NCI-H2171 treated with DMSO at 0.1 percent for 48 hours (cell line): Measurements from ENCODE around the gene UBAC2.

Experiments used
- DNase-seq: peaks from one replicate; lab custom pipeline; 2025; lab: John Stamatoyannopoulos, UW

The UBAC2 gene, protein sequence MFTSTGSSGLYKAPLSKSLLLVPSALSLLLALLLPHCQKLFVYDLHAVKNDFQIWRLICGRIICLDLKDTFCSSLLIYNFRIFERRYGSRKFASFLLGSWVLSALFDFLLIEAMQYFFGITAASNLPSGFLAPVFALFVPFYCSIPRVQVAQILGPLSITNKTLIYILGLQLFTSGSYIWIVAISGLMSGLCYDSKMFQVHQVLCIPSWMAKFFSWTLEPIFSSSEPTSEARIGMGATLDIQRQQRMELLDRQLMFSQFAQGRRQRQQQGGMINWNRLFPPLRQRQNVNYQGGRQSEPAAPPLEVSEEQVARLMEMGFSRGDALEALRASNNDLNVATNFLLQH

DNA sequence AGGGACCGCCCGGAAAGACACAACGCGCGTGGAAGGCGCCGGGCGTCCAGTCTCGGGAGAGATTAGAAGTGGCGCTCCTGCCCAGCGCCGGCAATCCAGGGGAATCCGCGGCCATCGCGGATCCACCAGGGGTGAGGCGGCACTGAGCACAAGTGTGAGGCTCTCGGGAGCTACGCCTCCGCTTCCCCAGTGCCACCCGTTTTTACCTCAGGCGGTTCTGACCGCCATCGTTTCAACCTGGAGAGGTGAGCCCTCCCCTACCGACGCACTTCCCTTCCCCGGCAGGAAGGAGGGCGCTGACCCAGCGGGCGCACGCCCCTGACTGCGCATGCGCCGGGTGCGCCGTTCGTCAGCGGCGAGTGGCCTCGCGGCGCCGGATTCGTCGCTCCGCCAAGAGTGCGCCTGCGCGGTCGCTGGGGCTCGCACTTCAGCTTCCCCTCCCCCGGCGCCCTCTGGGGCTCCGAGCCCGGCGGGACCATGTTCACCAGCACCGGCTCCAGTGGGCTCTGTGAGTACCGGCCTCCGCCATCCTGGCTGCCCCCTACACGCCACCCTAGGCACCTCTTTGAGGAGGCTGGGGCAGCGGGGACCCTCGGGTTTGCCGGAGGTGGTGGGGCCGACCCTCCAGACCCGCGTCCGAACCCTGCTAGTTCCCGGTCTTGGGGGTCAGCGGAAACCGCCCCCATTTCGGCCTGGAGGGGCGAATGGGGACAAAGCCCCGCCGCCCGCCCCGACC lies at the start of gene UBAC2:
Gene UBAC2, plus strand, starts transcription at position 423 of the 736 bp plus-strand sequence. Its CDS starts 55 bp downstream, at position 478.
- peak; percentile 90 for DNase-seq

DNA sequence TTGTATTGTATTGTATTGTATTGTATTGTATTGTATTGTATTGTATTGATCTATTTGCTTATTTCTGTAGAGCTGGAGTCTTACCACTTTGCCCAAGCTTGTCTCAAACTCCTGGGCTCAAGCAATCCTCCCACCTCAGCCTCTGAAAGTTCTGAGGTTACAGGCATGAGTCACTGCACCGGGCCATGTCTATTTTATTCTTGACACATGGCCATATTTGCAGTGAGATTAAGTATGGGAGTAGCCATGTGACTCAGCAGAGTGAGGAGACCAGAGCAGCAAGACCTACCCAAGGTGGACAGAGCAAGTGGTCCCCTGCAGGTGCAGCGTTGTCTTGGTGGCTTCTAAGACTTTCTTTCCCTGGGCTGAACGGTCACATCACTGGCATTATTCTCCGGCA lies 49.1 kb upstream of the UBAC2 start:
- no peak for DNase-seq

DNA sequence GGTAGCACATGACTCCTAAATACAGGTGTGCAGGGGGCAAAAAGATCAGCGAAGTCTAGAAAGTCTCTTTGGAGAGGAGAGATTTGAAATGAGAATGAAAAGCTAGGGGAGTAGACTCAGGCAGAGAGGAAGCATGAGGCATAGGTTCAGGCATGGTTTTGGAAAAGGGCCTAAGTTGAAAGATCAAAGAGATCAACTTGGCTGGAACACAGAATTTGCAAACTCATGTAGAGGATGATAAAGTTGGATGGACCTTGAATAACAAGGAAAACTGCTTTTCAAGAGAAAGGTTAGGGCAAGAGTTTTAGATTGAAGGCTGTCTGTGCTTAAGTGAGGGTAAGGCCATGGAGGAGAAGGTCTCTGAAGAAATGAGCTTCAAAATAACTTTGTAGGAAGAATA lies 47.4 kb upstream of the UBAC2 start:
- no peak for DNase-seq

DNA sequence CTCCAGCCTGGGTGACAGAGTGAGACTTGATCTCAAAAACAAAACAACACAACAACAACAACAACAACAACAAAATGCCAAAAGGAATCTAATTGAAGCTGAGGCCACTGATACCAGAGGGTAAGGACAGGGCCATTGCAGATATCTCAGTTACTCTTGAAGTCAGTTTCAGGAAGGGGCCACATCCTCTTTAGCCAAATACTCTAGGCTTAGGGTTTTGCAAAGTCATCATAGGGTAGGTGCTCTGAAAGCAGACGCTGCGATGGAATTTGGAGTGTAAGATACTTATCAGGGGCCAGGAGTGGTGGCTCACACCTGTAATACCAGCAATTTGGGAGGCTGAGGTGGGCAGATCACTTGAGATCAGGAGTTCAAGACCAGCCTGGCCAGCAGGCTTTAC lies 46.6 kb upstream of the UBAC2 start:
- no peak for DNase-seq

DNA sequence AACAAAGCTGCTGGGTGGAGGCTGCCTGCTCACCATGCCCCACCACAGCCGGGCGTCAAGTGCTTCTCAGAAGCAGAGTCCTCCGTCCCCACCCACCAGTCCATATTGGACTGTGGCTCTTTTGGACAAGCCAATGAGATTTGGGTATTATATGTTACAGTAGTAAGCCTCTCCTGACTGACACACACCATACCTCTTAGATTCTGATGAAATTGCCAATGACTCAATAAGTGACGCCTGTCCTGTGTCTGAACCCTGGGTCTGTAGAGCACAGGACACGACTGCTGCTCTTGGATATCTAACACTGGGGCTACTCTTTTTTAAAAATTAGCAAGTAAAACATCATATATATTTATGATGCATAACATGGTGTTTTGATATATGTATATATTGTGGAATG lies 44.8 kb upstream of the UBAC2 start:
- DNase-seq = no peak

DNA sequence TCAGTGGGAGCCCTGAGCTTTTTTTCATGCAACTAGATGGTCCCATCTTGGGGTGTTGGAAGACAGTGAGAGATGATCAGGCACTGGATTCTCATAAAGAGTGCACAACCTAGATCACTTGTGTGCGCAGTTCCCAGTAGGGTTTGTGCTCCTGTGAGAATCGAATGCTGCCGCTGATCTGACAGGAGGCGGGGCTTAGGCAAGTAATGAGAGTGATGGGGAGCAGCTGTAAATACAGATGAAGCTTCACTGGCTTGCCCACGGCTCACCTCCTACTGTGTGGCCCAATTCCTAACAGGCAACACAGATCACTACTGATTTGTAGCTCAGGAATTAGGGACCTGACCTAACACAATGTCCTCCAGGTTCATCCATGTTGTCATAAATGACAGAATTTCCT lies 43.6 kb upstream of the UBAC2 start:
- no peak for DNase-seq

DNA sequence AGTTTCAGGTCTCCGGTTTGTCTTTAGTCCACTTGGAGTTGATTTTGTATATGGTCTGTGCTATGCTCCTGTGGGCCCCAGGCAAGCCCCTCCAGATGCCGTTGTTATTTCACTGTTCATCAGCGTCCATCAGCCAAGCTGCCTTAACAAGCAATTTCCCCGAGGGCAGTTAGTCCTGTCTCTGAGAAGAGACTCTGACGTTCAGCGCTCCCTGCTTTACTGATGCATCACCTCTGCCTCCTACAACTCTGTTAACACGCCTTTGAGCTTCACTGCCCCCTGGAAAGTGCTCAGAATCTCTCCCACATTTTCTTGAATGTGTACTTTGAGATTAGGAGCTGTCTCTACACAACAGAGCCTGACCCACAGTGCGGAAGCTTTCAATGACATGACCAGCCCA lies 41.8 kb upstream of the UBAC2 start:
- DNase-seq = no peak

DNA sequence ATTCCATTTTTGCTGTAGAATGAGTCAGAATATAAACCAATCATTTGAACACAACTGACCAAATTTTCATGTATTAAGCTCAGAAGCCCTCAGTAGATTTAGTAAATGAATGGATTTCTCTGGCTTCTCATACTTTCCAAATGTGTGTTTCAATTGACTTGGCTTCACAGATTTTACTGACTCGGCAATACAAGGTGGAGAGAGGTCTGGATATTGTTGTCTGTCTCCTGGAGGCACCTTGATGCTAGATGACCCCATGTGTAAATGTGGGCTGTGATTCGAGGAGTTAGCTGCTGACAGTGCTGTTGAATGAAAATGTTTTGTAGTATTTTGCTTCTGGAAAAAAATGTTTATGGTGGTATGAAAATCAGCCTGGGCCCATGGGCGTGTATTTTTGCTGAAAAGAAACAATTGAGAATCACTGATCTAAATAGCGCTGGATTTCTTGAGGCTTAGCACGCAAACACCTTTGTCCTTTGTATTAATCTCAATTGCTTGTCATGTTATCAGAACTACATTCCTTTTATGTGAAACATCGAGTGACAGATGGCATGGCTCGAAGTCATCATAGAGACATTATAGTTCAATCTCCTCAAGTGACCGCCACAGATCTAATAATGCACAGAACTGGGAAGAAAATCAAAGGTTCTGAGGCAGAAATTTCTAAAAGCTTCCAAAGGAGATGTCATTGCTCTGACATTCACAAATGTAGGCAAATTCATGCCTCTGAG lies 41.2 kb upstream of the UBAC2 start:
- DNase-seq = no peak

DNA sequence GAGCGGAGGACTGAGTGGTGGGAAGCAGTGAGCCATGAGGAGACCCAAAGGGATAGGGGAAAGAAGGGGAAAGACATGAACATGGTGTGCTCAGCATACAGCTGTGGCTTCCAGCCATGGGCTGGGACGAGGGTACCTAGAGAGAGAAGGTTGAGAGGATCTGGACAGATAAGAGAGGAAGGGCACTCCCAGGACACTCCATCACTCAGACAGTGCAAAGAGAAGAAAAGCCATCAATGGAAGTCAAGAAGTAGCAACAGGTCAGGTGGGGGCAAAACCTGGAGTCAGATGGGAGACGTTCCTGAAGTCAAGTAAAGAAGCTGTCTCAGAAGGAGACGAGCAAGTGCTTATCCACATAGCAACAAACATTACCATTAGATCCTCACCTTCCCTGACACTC lies 40.2 kb upstream of the UBAC2 start:
- DNase-seq = no peak

DNA sequence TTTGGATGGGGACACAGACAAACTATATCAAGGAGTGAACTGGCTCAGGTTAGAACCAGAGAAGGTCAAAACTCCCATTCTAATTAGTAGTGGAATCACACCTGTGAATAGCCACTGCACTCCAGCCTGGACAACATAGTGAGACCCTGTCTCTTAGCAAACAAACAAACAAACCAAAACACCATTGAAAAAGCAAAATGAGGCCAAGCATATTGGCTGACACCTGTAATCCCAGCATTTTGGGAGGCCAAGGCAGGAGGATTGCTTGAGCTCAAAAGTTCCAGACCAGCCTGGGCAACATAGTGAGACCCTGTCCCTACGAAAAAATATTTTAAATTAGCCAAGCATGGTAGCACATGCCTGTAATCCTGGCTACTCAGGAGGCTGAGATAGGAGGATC lies 39.1 kb upstream of the UBAC2 start:
- DNase-seq = no peak

DNA sequence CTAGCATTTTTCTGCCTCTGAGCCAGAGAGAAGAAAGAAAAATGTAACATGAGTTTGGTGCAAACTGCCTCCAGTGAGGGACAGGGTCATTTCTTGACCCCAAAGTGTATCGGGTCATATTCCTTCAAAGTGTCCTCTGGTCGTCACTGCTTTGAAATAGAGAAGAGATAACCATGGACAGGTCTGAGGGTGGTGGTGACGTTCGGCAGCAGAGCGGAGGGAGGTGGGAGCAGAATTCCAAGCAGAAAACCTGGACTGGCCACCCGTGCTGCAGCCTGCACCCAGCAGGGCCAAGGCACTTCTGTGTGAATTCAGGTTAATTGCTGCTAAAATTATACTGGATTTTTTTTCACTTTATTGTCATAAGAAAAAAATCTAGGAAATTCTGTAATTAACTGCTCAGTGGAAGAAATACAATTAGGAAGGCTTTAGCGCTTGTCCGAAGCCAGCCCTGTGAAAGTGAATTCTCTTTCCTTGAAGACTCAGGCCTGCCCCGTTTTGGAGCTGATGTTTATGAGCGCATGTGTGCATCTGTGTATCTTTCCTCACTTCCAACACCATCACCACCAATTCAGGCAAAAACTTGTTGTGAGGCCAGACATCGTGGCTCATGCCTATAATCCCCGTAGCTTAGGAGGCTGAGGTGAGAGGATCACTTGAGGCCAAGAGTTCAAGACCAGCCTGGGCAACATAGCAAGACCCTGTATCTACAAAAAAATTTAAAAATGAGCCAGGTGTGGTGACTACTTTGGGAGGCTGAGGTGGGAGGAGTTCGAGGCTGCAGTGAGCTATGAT lies 37.9 kb upstream of the UBAC2 start:
- no peak for DNase-seq

DNA sequence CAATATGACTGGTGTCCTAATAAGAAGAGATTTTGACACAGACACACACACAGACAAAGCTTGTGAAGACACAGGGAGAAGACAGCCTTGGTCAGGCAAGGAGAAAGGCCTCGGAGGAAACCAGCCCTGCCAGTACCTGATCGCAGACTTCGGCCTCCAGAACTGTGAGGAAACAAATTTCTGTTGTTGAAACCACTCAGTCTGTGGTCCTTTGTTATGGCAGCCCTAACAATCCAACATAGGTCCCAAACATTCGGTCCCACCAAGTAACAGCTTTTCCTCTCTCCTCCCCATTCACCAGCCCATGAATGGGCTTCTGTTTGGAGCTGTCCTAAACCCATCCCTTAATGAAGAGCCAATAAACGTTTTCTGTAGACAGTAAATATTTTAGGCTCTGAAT lies 36.4 kb upstream of the UBAC2 start:
- no peak for DNase-seq

DNA sequence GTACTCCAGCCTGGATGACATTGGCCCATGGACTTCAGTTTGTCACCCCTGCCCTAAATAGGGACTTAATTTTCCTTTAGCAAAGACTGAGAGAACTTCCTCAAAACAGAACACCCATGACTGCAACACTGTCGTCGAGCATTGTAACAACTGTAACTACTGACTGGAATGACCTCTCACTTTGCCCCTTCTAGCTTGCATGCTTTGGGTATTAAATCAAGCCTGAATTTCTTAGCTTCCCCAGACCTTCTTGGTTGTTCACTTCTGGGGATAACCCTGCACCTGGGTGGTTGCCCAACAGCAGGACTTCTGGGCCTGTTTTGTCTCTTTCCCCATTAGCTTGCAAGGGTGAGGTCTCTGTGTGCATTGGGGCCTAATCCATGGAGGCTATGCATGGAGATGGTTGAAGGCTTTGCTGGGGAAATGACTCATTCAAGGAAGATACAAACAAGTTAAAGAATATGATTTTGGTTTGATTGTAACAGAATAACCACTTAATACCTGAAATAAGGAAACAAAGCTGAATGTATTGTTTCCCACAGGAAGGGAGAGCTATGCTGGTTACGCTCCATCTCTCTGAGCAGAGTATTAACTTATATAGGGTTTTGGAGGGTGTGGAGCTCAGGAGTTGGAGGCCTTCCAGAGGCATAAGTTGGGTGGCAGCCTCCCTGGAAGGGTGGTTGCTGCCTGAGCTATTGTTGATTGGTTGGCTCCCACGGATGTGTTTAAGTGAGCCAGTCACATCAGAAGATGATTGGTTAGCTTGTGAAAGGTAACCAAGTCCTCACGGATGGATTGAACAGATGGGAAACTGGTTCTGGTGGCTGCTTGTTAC lies 34.7 kb upstream of the UBAC2 start:
- no peak for DNase-seq

DNA sequence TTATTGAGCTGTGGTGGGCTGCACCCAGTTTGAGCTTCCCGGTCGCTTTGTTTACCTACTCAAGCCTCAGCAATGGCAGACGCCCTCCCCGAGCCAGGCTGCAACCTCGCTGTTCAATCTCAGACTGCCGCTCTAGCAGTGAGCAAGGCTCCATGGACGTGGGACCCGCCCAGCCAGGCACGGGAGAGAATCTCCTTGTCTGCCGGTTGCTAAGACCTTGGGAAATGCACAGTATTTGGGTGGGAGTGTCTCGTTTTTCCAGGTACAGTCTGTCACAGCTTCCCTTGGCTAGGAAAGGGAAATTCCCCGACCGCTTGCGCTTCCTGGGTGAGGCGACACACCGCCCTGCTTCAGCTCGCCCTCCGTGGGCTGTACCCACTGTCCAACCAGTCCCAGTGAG lies 27.7 kb upstream of the UBAC2 start:
- DNase-seq = no peak

DNA sequence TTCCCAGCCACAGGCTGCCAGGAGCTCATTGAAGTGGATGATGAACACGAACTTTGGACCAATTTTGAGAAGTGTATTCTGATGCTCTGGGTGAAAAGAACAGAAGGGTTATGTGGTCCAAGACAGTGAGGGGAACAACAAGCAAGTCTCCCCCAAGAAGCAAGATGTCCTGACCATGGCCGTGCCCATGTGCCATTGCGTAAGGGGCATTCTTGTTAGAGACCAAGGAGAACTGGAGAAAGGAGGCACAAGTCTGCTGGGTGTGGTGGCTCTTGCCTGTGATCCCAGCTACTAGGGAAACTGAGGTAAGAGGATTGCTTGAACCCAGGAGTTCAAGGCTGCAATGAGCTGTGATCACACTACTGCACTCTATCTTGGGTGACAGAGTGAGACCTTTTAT lies 27.0 kb upstream of the UBAC2 start:
- DNase-seq = no peak

DNA sequence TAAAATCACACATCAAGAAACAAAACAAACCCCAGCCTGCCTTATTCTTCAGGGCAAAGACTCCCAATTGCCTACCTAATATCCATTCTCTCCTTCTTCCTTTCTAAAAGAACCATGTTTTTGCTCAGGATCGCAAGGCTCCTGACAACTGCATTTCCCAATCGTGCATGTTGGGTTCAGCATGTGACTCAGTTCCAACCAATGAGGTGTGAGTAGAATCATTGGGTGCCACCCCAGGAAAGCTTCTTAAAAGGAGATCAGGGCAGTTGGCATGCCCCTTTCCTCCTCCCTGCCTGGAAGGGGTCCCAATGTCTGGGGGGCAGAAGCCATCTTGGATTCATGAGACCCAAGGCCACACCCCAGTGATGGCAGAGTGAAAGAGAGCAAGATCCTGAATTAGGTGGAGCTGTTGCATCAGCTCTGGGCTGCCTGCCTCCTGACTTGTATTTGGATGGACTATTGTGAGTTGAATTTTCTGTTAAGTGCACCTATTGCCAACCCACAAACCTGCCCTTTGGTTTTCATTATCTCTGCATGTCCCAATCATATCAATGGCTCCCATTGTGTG lies 26.0 kb upstream of the UBAC2 start:
- DNase-seq = no peak

DNA sequence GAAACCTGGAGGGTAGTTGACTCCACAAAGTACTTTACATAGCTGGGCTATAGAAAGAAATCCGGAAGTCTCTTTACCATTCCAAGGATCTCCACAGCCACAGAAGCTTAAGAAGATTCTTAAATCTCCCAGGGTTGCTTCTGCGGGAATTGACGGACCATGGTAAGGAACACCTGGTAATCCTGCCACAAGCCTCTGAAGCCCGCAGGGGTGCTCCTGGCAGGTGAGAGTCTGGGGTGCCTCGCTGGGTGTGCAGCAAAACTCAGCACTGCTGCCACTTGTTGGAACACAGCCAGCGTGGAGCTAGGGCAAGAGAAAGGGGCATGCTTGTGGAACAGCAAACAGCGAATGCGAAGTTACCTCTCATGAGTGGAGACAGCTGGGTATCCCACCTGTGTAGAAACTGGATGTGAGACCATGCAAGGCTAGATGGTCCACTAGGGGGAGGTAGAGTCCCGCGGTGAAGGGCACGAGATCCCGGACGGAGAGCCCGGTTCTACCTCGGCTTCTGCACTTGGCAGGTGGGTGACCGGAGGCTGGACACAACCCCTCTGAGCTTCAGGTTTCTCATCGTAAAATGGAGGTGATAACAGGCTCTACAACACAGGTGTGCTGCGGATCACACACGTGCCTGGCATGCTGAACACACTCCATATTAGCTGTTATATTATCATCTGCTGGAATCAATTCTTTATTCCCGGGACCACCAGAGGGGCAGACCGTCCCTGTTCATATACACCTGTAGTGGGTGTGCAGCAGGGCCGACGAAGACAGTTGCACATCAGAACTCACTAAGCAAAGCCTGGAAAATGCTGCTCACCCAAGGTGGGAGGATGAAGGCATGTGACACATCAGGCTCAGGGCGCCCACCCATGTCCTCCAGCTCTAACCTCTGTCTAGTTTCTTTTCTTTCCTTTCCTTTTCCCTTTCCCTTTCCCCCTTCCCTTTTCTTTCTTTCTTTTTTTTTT lies 24.1 kb upstream of the UBAC2 start:
- peak; percentile 78 for DNase-seq

DNA sequence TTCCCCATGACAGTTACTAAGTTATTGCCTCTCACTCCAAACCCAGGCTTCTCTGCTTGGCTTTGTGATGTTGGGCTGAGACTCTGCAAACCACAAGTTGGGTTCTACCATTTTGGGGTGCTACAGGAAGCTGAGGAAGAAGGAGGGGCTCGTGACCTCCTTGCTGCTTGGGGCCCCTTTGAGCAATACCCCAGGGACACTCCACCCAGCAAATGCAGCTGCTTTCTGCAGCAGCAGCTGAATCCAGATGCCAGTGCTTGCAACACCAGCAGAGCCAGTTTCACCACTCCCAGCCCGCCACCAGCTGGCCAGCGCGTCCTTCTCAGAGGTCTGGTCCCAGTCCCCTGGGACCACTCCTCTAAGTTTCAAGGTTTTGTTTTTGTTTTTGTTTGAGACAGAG lies 22.0 kb upstream of the UBAC2 start:
- no peak for DNase-seq

DNA sequence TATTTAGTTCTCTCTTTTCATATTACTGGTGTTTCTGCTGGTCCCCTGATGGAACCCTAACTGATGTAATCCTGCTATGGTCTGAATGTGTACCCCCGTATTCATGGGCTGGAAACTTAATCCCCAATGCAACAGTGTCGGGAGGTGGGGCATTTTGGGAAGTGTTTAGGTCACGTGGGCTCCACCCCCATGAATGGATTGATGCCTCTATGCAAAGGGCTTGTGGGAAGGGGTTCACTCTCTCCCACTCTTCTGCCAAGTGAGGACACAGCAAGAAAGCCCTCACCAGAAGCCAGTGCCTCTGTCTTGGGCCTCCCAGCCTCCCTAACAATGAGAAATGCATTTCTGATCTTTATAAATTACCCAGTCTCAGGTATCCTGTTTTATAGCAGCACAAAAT lies 21.2 kb upstream of the UBAC2 start:
- DNase-seq = no peak

DNA sequence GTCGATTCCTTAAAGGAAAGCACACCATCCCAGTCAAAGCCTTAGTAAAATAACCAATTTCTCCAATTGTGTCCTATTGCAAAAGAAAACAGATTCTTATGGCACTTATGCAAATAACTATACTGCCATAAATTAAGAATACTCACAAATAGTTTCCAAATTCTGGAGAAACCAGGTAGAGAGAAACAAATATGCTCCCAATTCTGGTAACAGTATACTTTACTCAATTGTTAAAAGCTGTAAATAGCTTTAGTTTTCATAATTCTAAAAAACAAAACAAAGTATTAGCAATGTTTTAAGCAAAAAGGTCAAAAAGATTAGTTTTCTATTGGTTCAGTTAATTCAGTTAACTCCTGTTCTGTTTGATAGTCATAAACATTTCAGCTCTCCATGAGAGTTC lies 18.2 kb upstream of the UBAC2 start:
- DNase-seq = no peak
